ENCODE data around the gene LMAN2.

Gene LMAN2

GRCh38 chr5:177290816-177291596, 60.5 kb downstream of the LMAN2 start:
- Histone ChIP-seq H3K4me3 (ENCODE audit: low read length) (no peak overlapping the region), H3K36me3 (ENCODE audit: insufficient read depth, low read length) (no peaks in the 10 kb centered on the region), H3K9me3 (ENCODE audit: low read length) (no peaks in the 10 kb centered on the region), H3K4me1 (ENCODE audit: insufficient read depth, low read length) (no peaks in the 10 kb centered on the region), H2AFZ (ENCODE audit: low read depth, low read length) (no peak overlapping the region), H3K27me3 (ENCODE audit: insufficient read depth, low read length) (no peaks in the 10 kb centered on the region)

DNA sequence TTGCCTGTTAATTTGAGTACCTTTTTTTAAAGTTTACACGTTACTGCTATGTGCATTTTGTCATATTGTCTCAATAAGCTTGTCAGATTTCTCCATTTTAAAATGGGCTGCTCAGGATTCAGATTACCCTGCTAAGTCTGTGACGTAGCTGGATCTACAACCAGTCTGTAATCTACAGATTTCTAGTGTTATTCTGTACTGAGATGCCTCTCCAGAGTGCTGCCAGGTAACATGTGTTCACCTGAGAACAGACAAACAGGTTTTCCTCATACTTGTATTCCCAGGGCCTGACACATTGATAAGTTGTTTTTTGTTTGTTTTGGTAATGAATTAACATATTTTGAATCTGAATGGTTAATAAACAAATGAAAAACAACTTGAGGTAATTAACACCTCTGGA, 63.3 kb downstream of the LMAN2 start:
- Histone ChIP-seq H3K9me3 (ENCODE audit: low read length) (no peaks in the 10 kb centered on the region), H3K36me3 (ENCODE audit: insufficient read depth, low read length) (no peaks in the 10 kb centered on the region), H2AFZ (ENCODE audit: low read depth, low read length) (no peak overlapping the region), H3K4me1 (ENCODE audit: insufficient read depth, low read length) (no peaks in the 10 kb centered on the region), H3K4me3 (ENCODE audit: low read length) (no peak overlapping the region), H3K27me3 (ENCODE audit: insufficient read depth, low read length) (peaks cover 2% of the 10 kb centered on the region)

Measured in neuron (in vitro differentiated cells).